GM23338 (cell line): ENCODE measurements around the gene ST6GALNAC3. TPM values are rescaled to one million over a fixed set of nuclear protein-coding genes. Genes with fewer than 3 reads are reported as not detected.

ENCODE experiments used
- ATAC-seq: fragments of 200-7000 bp; cut with Tn5 transposase; 3 replicates; pipeline ENCODE4 v1.9.1; 2020
- DNase-seq: peaks from one replicate; pipeline ENCODE4 v3.0.0-alpha.2; 2015; ENCODE audit warnings: low spot score
- H2AFZ ChIP-seq: fragments of 200-600 bp; sonication (generic); 2 replicates; pipeline ENCODE4 v1.8.0; 2016; ENCODE audit warnings: antibody characterized with exemption, mild to moderate bottlenecking, moderate library complexity
- H3F3A ChIP-seq: fragments of 200-600 bp; sonication (generic); replicated peaks from 2 replicates; pipeline ENCODE4 v1.8.0; 2017; ENCODE audit warnings: antibody characterized with exemption, mixed run types, low read depth
- H3K27ac ChIP-seq: fragments of 200-600 bp; sonication (generic); 2 replicates; pipeline ENCODE4 v1.6.1; 2016; ENCODE audit warnings: low read depth
- H3K27me3 ChIP-seq: fragments of 200-600 bp; sonication (generic); 2 replicates; pipeline ENCODE4 v1.8.0; 2016; ENCODE audit warnings: mild to moderate bottlenecking, mixed run types, moderate library complexity; ENCODE audit not compliant: insufficient read depth
- H3K36me3 ChIP-seq: fragments of 200-600 bp; sonication (generic); 2 replicates; pipeline ENCODE4 v1.8.0; 2016; ENCODE audit warnings: mild to moderate bottlenecking; ENCODE audit not compliant: insufficient read depth
- H3K4me1 ChIP-seq: fragments of 200-600 bp; sonication (generic); 2 replicates; pipeline ENCODE4 v1.8.0; 2016; ENCODE audit warnings: mild to moderate bottlenecking, moderate library complexity; ENCODE audit not compliant: insufficient read depth
- H3K4me2 ChIP-seq: fragments of 200-600 bp; sonication (generic); 2 replicates; pipeline ENCODE4 v1.7.1; 2017; ENCODE audit warnings: mixed run types
- H3K4me3 ChIP-seq: fragments of 200-600 bp; sonication (generic); 2 replicates; pipeline ENCODE4 v1.6.1; 2016; ENCODE audit warnings: mixed run types
- H3K79me2 ChIP-seq: fragments of 200-600 bp; sonication (generic); replicated peaks from 2 replicates; pipeline ENCODE4 v1.8.0; 2017; ENCODE audit warnings: mild to moderate bottlenecking; ENCODE audit not compliant: insufficient read depth
- H3K9me2 ChIP-seq: fragments of 200-600 bp; sonication (generic); 2 replicates; pipeline ENCODE4 v1.8.0; 2017; ENCODE audit not compliant: insufficient read depth
- H4K20me1 ChIP-seq: fragments of 200-600 bp; sonication (generic); replicated peaks from 2 replicates; pipeline ENCODE4 v1.8.0; 2017; ENCODE audit warnings: mild to moderate bottlenecking; ENCODE audit not compliant: insufficient read depth
- H3K27ac Mint-ChIP-seq: 2 replicates; pipeline ENCODE4 v1.8.0; 2020; ENCODE audit warnings: inconsistent platforms, mild to moderate bottlenecking, moderate library complexity, mixed read lengths
- H3K27me3 Mint-ChIP-seq: 3 replicates; pipeline ENCODE4 v1.8.0; 2022; ENCODE audit warnings: low read depth, mild to moderate bottlenecking, moderate library complexity, mixed read lengths, inconsistent platforms; ENCODE audit not compliant: insufficient read depth, poor library complexity
- H3K36me3 Mint-ChIP-seq: 3 replicates; pipeline ENCODE4 v1.8.0; 2021; ENCODE audit warnings: low read depth, mild to moderate bottlenecking, inconsistent platforms, moderate library complexity, mixed read lengths
- H3K4me1 Mint-ChIP-seq: 3 replicates; pipeline ENCODE4 v1.8.0; 2020; ENCODE audit warnings: mild to moderate bottlenecking, inconsistent platforms, mixed read lengths
- H3K4me3 Mint-ChIP-seq: 3 replicates; pipeline ENCODE4 v1.8.0; 2021; ENCODE audit warnings: moderate library complexity, mild to moderate bottlenecking, inconsistent platforms, mixed read lengths
- H3K9me3 Mint-ChIP-seq: 3 replicates; pipeline ENCODE4 v1.8.0; 2020; ENCODE audit warnings: moderate library complexity, mild to moderate bottlenecking, inconsistent platforms, mixed read lengths
- CREB1 ChIP-seq: fragments of 250-450 bp; sonication (Bioruptor Pico); IDR thresholded peaks from 2 replicates; pipeline ENCODE4 v1.5.0; 2020; ENCODE audit warnings: low read depth, mild to moderate bottlenecking, moderate library complexity
- ETS1 ChIP-seq: IDR thresholded peaks from 2 replicates; pipeline ENCODE4 v1.6.1; 2016; ENCODE audit warnings: antibody characterized with exemption
- EZH2 ChIP-seq: fragments of 200-600 bp; sonication (generic); IDR thresholded peaks from one replicate; pipeline ENCODE4 v1.8.0; 2017; ENCODE audit warnings: antibody characterized with exemption, mild to moderate bottlenecking, low read depth; ENCODE audit not compliant: unreplicated experiment
- EZH2phosphoT487 ChIP-seq: fragments of 200-600 bp; sonication (generic); IDR thresholded peaks from one replicate; pipeline ENCODE4 v1.8.1; 2018; ENCODE audit warnings: antibody characterized with exemption; ENCODE audit not compliant: unreplicated experiment
- JUNB ChIP-seq: IDR thresholded peaks from one replicate; pipeline ENCODE4 v1.6.1; 2016; ENCODE audit warnings: antibody characterized with exemption; ENCODE audit not compliant: unreplicated experiment
- NANOG ChIP-seq: IDR thresholded peaks from 2 replicates; pipeline ENCODE4 v1.6.1; 2016; ENCODE audit warnings: antibody characterized with exemption, borderline replicate concordance
- POLR2AphosphoS5 ChIP-seq: IDR thresholded peaks from 2 replicates; pipeline ENCODE4 v1.6.1; 2016; ENCODE audit warnings: antibody characterized with exemption, low read depth
- REST ChIP-seq: IDR thresholded peaks from one replicate; pipeline ENCODE4 v1.6.1; 2018; ENCODE audit warnings: antibody characterized with exemption; ENCODE audit not compliant: unreplicated experiment
- STAT1 ChIP-seq: IDR thresholded peaks from one replicate; pipeline ENCODE4 v1.6.1; 2016; ENCODE audit warnings: antibody characterized with exemption; ENCODE audit not compliant: unreplicated experiment
- ZNF114 ChIP-seq: fragments of 250-450 bp; sonication (Bioruptor Pico); IDR thresholded peaks from 2 replicates; pipeline ENCODE4 v1.5.0; 2020; ENCODE audit warnings: mild to moderate bottlenecking, moderate library complexity
- ZNF331 ChIP-seq: fragments of 250-450 bp; sonication (Bioruptor Pico); IDR thresholded peaks from 2 replicates; pipeline ENCODE4 v1.5.0; 2020; ENCODE audit warnings: low read depth, mild to moderate bottlenecking, moderate library complexity
- ZNF462 ChIP-seq: fragments of 250-450 bp; sonication (Bioruptor Pico); IDR thresholded peaks from 2 replicates; pipeline ENCODE4 v1.5.0; 2020; ENCODE audit warnings: mild to moderate bottlenecking, moderate library complexity
- polyA plus RNA-seq: library from polyadenylated mRNA; unstranded; fragments of >200 nt; fragmentation: Nextera tagmentation; extraction: Ambion mirVana; gene quantifications from 2 replicates; pipeline ENCODE4 v1.2.1, GENCODE V29; 2016
- total RNA-seq: library from RNA; depleted of rRNA; stranded (reverse); fragments of >200 nt; shearing (Covaris generic); gene quantifications from 2 replicates; pipeline ENCODE4 v1.2.3, GENCODE V29; 2014
- TF ChIP-seq, protein P1 (sequence below), 2 experiments: fragments of 200-600 bp in 1 of 2; sonication (generic) in 1 of 2; conservative IDR thresholded peaks; 2 replicates each; pipeline versions ENCODE4 v1.5.1 to v1.6.1; 2016 to 2017; ENCODE audit warnings: antibody characterized with exemption in 2 of 2, low read depth in 2 of 2, mild to moderate bottlenecking in 2 of 2, moderate library complexity in 1 of 2

Gene ST6GALNAC3
- total and polyA plus RNA-seq, 2 experiments from 2014 or later = 4.7 to 11.6 TPM

DNA sequence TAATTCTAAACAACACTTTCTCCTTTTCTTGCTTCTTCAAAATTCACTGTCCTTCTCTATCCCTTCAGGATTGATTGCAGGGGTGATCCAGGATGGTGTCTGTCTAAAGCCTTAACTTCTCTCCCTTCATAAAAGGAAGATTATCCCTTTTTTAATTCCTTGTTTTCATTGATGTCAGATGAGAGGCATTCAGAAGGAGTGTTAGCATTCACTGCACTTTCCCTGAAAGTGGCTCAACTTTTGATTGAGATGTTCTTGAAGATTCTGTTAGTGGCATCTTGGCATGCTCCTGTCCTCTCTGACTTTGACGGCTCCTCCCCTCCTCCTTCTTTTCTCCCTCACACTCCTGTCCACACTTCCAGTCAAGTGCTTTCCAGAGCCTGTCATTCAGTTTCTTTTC lies 71.6 kb downstream of the ST6GALNAC3 start (continued):
- TF ChIP-seq STAT1 = no peak
- no peak for TF ChIP-seq JUNB
- no peak for TF ChIP-seq EZH2phosphoT487

DNA sequence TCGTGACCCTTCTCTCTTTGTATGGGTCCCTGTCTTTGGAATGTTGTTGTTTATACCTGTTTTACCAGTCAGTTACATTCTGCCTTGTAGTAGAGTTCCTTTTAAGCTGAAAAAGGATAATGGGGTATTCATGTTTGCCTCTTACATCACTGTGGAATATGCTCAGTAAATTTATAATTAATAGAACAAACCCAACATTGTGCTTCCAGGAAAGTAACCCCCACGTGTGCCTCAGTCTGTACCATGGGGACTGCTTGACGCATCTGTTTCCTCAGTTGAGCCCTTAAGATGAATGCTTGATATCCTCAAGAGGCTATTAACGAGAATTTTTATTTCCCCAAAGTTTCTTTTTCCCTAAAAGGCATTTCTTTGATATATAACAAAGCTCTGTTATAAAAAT lies 73.4 kb downstream of the ST6GALNAC3 start:
- no peak overlapping the region for H3K4me3 ChIP-seq
- Mint-ChIP-seq H3K4me1 (peaks cover 4% of the 10 kb centered on the region; the same call in 2 of the 3 replicates), H3K27ac (no peak overlapping the region), H3K4me3 (no peak overlapping the region), H3K36me3 (no peaks in the 10 kb centered on the region), H3K27me3 (no peaks in the 10 kb centered on the region), H3K9me3 (no peaks in the 10 kb centered on the region)
- TF ChIP-seq, protein P1, sequence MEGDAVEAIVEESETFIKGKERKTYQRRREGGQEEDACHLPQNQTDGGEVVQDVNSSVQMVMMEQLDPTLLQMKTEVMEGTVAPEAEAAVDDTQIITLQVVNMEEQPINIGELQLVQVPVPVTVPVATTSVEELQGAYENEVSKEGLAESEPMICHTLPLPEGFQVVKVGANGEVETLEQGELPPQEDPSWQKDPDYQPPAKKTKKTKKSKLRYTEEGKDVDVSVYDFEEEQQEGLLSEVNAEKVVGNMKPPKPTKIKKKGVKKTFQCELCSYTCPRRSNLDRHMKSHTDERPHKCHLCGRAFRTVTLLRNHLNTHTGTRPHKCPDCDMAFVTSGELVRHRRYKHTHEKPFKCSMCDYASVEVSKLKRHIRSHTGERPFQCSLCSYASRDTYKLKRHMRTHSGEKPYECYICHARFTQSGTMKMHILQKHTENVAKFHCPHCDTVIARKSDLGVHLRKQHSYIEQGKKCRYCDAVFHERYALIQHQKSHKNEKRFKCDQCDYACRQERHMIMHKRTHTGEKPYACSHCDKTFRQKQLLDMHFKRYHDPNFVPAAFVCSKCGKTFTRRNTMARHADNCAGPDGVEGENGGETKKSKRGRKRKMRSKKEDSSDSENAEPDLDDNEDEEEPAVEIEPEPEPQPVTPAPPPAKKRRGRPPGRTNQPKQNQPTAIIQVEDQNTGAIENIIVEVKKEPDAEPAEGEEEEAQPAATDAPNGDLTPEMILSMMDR (conservative IDR thresholded peaks at IDR 0.05; ENCODE audit: low read depth in 2 of 2) = no peak
- TF ChIP-seq NANOG (no peak), EZH2phosphoT487 (no peak), STAT1 (no peak), ETS1 (no peak), CREB1 (CRISPR knock-in tag) (no peak), ZNF462 (no peak), REST (no peak), POLR2AphosphoS5 (no peak), ZNF114 (CRISPR knock-in tag) (no peak), JUNB (no peak), ZNF331 (no peak), EZH2 (no peak)
- H3K27me3 ChIP-seq = no peaks in the 10 kb centered on the region
- no peak; the same call in 2 of the 3 replicates for ATAC-seq
- no peak overlapping the region for H3K4me2 ChIP-seq
- no peaks in the 10 kb centered on the region for H3K36me3 ChIP-seq
- H3F3A ChIP-seq = no peaks in the 10 kb centered on the region
- peaks cover 2% of the 10 kb centered on the region for H3K9me2 ChIP-seq
- no peaks in the 10 kb centered on the region for H3K4me1 ChIP-seq
- no peaks in the 10 kb centered on the region for H3K79me2 ChIP-seq
- no peak overlapping the region for H3K27ac ChIP-seq
- no peak for DNase-seq
- H4K20me1 ChIP-seq = no peaks in the 10 kb centered on the region
- H2AFZ ChIP-seq = no peak overlapping the region
